Thoracic aorta (tissue), 2 donors: ENCODE results near the gene DDIT4L. TPM values are rescaled to one million over a fixed set of nuclear protein-coding genes. Genes with fewer than 3 reads are reported as not detected.

Source experiments
- ATAC-seq: fragments of 150-250 bp; one replicate; pipeline ENCODE4 v1.8.0; 2017; ENCODE audit warnings: low read depth; ENCODE audit not compliant: insufficient number of reproducible peaks, low FRiP score
- DNase-seq: peaks from one replicate; pipeline ENCODE4 v3.0.0-alpha.2; 2020; ENCODE audit warnings: low spot score
- H3K27ac ChIP-seq, 2 donors: fragments of 200-600 bp; sonication (generic); 1 replicate in 1 of 2; 2 replicates in 1 of 2; pipeline ENCODE4 v1.5.1; 2016; ENCODE audit warnings: mild to moderate bottlenecking in 2 of 2, moderate library complexity in 2 of 2
- H3K27me3 ChIP-seq: fragments of 200-600 bp; sonication (generic); replicated peaks from 2 replicates; pipeline ENCODE4 v1.6.0; 2016; ENCODE audit warnings: mild to moderate bottlenecking; ENCODE audit not compliant: insufficient read depth
- H3K36me3 ChIP-seq: fragments of 200-600 bp; sonication (generic); one replicate; pipeline ENCODE4 v1.5.1; 2016
- H3K4me1 ChIP-seq, 2 donors: fragments of 200-600 bp; sonication (generic); 1 replicate in 1 of 2; 2 replicates in 1 of 2; pipeline versions ENCODE4 v1.5.1 to v1.6.0; 2016; ENCODE audit warnings: low read depth in 2 of 2, mild to moderate bottlenecking in 1 of 2; ENCODE audit not compliant: control insufficient read depth in 1 of 2
- H3K4me3 ChIP-seq: fragments of 200-600 bp; sonication (generic); 2 replicates; pipeline ENCODE4 v1.5.1; 2016; ENCODE audit warnings: mild to moderate bottlenecking
- H3K9me3 ChIP-seq: fragments of 200-600 bp; sonication (generic); 2 replicates; pipeline ENCODE4 v1.5.1; 2016
- total RNA-seq, 2 donors: library from RNA; depleted of rRNA; stranded (reverse); fragments of >200 nt; gene quantifications; one replicate each; pipeline versions ENCODE4 v1.1.0 to v1.2.3, GENCODE V29; 2016
- TF ChIP-seq, protein P1 (sequence below): fragments of 200-600 bp; sonication (generic); IDR thresholded peaks from one replicate; pipeline ENCODE4 v1.5.1; 2019; ENCODE audit warnings: antibody characterized with exemption

DDIT4L gene
- total RNA-seq, 2 donors from 2014 or later, result 1.6 to 1.8 TPM

GRCh38 chr4:100188829-100189228 is 1.4 kb downstream of the DDIT4L start:
- TF ChIP-seq, protein P1, sequence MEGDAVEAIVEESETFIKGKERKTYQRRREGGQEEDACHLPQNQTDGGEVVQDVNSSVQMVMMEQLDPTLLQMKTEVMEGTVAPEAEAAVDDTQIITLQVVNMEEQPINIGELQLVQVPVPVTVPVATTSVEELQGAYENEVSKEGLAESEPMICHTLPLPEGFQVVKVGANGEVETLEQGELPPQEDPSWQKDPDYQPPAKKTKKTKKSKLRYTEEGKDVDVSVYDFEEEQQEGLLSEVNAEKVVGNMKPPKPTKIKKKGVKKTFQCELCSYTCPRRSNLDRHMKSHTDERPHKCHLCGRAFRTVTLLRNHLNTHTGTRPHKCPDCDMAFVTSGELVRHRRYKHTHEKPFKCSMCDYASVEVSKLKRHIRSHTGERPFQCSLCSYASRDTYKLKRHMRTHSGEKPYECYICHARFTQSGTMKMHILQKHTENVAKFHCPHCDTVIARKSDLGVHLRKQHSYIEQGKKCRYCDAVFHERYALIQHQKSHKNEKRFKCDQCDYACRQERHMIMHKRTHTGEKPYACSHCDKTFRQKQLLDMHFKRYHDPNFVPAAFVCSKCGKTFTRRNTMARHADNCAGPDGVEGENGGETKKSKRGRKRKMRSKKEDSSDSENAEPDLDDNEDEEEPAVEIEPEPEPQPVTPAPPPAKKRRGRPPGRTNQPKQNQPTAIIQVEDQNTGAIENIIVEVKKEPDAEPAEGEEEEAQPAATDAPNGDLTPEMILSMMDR, result no peak
- ATAC-seq, result no peak
- H3K27ac ChIP-seq, result no peak overlapping the region
- peaks cover 0 to 28% of the 10 kb centered on the region in 2 donors for H3K4me1 ChIP-seq
- DNase-seq, result no peak
- no peaks in the 10 kb centered on the region for H3K27me3 ChIP-seq
- H3K9me3 ChIP-seq, result no peaks in the 10 kb centered on the region
- no peaks in the 10 kb centered on the region for H3K36me3 ChIP-seq
- peak overlapping the region; percentile 86 for H3K4me3 ChIP-seq

DNA sequence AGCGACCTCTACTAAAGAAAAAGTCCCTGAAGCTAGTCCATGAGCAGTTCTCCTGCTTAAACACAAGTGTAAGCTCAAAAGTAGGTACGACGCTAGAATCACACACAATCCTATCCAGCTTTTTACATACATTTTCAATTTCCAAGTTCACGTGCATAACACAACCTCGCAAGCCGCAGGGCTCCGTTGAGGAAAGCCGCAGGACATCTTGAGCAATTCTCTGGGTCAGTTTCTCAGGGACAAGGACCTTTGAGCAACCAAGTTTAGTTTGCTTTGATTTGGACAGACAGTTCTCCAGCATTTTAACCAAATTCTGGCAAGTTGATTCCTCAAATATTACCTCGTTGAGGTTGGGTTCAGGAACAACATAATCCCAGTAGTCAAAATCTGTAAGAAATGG is 2.5 kb downstream of the DDIT4L start:
- DNase-seq (no peak), ATAC-seq (no peak)
- Histone ChIP-seq H3K9me3 (no peaks in the 10 kb centered on the region), H3K4me3 (no peak overlapping the region), H3K27ac (no peak overlapping the region), H3K27me3 (no peaks in the 10 kb centered on the region), H3K36me3 (no peaks in the 10 kb centered on the region), H3K4me1 (peaks cover 0 to 28% of the 10 kb centered on the region in 2 donors)
- TF ChIP-seq, protein P1, result no peak

GRCh38 chr4:100184787-100185186 is 5.5 kb downstream of the DDIT4L start:
- ATAC-seq (no peak), DNase-seq (no peak)
- no peak overlapping the region for H3K4me3 ChIP-seq
- H3K27ac ChIP-seq, result no peak overlapping the region
- no peaks in the 10 kb centered on the region for H3K36me3 ChIP-seq
- H3K4me1 ChIP-seq, result peaks cover 0 to 21% of the 10 kb centered on the region in 2 donors
- H3K27me3 ChIP-seq, result no peaks in the 10 kb centered on the region
- H3K9me3 ChIP-seq, result no peaks in the 10 kb centered on the region
- TF ChIP-seq, protein P1, result no peak

DNA sequence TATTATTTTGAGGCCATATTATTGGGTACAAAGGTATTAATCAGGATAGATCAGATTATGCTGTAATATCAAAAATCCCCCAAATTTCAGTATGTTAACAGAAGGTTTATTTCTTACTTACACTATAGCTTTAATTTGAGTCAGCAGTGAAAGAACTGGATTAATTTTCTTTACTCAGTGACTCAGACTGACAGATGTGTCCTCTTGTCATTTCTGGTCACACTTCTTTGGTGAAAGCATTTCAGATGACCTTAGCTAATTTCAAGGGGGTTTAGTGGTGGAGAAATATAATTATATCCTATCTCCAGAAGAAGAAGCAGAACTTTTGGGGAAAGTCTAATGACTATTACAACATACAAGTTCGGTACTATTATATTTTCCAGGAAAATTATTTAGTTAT is 12.4 kb downstream of the DDIT4L start:
- H3K4me3 ChIP-seq, result no peak overlapping the region
- no peak for ATAC-seq
- H3K27me3 ChIP-seq, result no peaks in the 10 kb centered on the region
- TF ChIP-seq, protein P1, result no peak
- no peak overlapping the region for H3K27ac ChIP-seq
- no peaks in the 10 kb centered on the region for H3K36me3 ChIP-seq
- H3K9me3 ChIP-seq, result no peaks in the 10 kb centered on the region
- no peaks in the 10 kb centered on the region for H3K4me1 ChIP-seq
- DNase-seq, result no peak

GRCh38 chr4:100177126-100177525 is 13.1 kb downstream of the DDIT4L start:
- H3K27ac ChIP-seq, result no peak overlapping the region
- H3K27me3 ChIP-seq, result no peaks in the 10 kb centered on the region
- H3K36me3 ChIP-seq, result no peaks in the 10 kb centered on the region
- no peak for DNase-seq
- TF ChIP-seq, protein P1, result no peak
- no peaks in the 10 kb centered on the region for H3K4me1 ChIP-seq
- H3K9me3 ChIP-seq, result no peaks in the 10 kb centered on the region
- no peak for ATAC-seq
- H3K4me3 ChIP-seq, result no peak overlapping the region
